Measurements from ENCODE around the gene SV2C.
"Not testable (repeated sequence)": the region's sequence is repeated elsewhere in the genome, so short reads cannot be mapped to it uniquely, and the experiment has no call there.

Gene SV2C

GRCh38 chr5:76310208-76310607 is 227.0 kb downstream of the SV2C start:
- DNase-seq = no peak

GRCh38 chr5:76312783-76313182 is 229.6 kb downstream of the SV2C start:
- DNase-seq = no peak

- no peak for DNase-seq
Observed at GRCh38 chr5:76314643-76315042, 231.5 kb downstream of the SV2C start.

GRCh38 chr5:76319673-76320072 is 236.5 kb downstream of the SV2C start:
- no peak for DNase-seq

GRCh38 chr5:76323494-76323893 is 240.3 kb downstream of the SV2C start:
- DNase-seq = not testable (repeated sequence)

GRCh38 chr5:76325326-76325725 is 242.1 kb downstream of the SV2C start:
- DNase-seq = no peak

- no peak for DNase-seq
Observed at GRCh38 chr5:76325876-76326491, 242.8 kb downstream of the SV2C start.

- DNase-seq = no peak
Observed at GRCh38 chr5:76326577-76327302, 243.6 kb downstream of the SV2C start.

GRCh38 chr5:76329346-76329745 is 246.2 kb downstream of the SV2C start:
- no peak for DNase-seq

GRCh38 chr5:76331126-76331525 is 247.9 kb downstream of the SV2C start:
- DNase-seq = no peak

- DNase-seq = no peak
Observed at GRCh38 chr5:76332102-76332501, 248.9 kb downstream of the SV2C start.

- no peak for DNase-seq
Observed at GRCh38 chr5:76332611-76333205, 249.5 kb downstream of the SV2C start.

- no peak for DNase-seq
Observed at GRCh38 chr5:76333571-76333970, 250.4 kb downstream of the SV2C start.

GRCh38 chr5:76334574-76334973 is 251.4 kb downstream of the SV2C start:
- no peak for DNase-seq

- not testable (repeated sequence) for DNase-seq
Observed at GRCh38 chr5:76335451-76335850, 252.3 kb downstream of the SV2C start.

GRCh38 chr5:76336253-76336809 is 253.1 kb downstream of the SV2C start:
- not testable (repeated sequence) for DNase-seq

GRCh38 chr5:76337953-76338451 is 254.8 kb downstream of the SV2C start:
- no peak for DNase-seq

GRCh38 chr5:76339919-76340318 is 256.7 kb downstream of the SV2C start:
- no peak for DNase-seq

GRCh38 chr5:76341651-76342334 is 258.6 kb downstream of the SV2C start:
- no peak for DNase-seq

GRCh38 chr5:76342474-76342873 is 259.3 kb downstream of the SV2C start:
- DNase-seq = no peak

- DNase-seq = no peak
Observed at GRCh38 chr5:76345582-76345981, 262.4 kb downstream of the SV2C start.

- no peak for DNase-seq
Observed at GRCh38 chr5:76351176-76351575, 268.0 kb downstream of the SV2C start.

GRCh38 chr5:76351577-76351976 is 268.4 kb downstream of the SV2C start:
- no peak for DNase-seq

All from SHP77 treated with DMSO at 0.1 percent for 48 hours (cell line).